Fibroblast of lung (primary cell): ENCODE results near the gene INPP5A. TPM values are rescaled to one million over a fixed set of nuclear protein-coding genes. Genes with fewer than 3 reads are reported as not detected.

Experiments used
- DNase-seq, 2 donors: peaks; one replicate each; pipeline versions ENCODE4 v3.0.0 to v3.0.0-alpha.2; 2010; ENCODE audit warnings: low read depth in 2 of 2
- H2AFZ ChIP-seq: 2 replicates; pipeline ENCODE4 v1.5.1; 2012; ENCODE audit warnings: low read length, control low read depth, inconsistent platforms
- H3K27ac ChIP-seq: 2 replicates; pipeline ENCODE4 v1.5.1; 2011; ENCODE audit warnings: low read length, control low read depth; ENCODE audit not compliant: insufficient read depth
- H3K27me3 ChIP-seq: 2 replicates; pipeline ENCODE4 v1.5.1; 2011; ENCODE audit warnings: mild to moderate bottlenecking, low read length; ENCODE audit not compliant: control insufficient read depth, insufficient read depth
- H3K36me3 ChIP-seq: 2 replicates; pipeline ENCODE4 v1.5.1; 2011; ENCODE audit warnings: low read length; ENCODE audit not compliant: control insufficient read depth, insufficient read depth
- H3K4me1 ChIP-seq: 2 replicates; pipeline ENCODE4 v1.5.1; 2011; ENCODE audit warnings: low read length; ENCODE audit not compliant: control insufficient read depth, insufficient read depth; ENCODE audit errors: extremely low read depth
- H3K4me2 ChIP-seq: 2 replicates; pipeline ENCODE4 v1.5.1; 2011; ENCODE audit warnings: low read length, control low read depth; ENCODE audit not compliant: insufficient read depth; ENCODE audit errors: extremely low read depth
- H3K4me3 ChIP-seq, 4 experiments: fragments of 200-600 bp in 1 of 4; sonication (generic) in 1 of 4; replicated peaks in 1 of 4; 2 replicates each; pipeline ENCODE4 v1.5.1; 2011 to 2016; ENCODE audit warnings: low read length in 4 of 4, low read depth in 3 of 4, mild to moderate bottlenecking in 3 of 4, control low read depth in 2 of 4, inconsistent platforms in 1 of 4, mixed read lengths in 1 of 4; ENCODE audit not compliant: insufficient read depth in 1 of 4; ENCODE audit errors: control extremely low read depth in 1 of 4
- H3K79me2 ChIP-seq: 2 replicates; pipeline ENCODE4 v1.5.1; 2012; ENCODE audit warnings: mild to moderate bottlenecking, low read length, inconsistent platforms; ENCODE audit not compliant: control insufficient read depth, insufficient read depth
- H3K9ac ChIP-seq: 2 replicates; pipeline ENCODE4 v1.5.1; 2011; ENCODE audit warnings: mild to moderate bottlenecking, low read length, control low read depth; ENCODE audit not compliant: insufficient read depth
- H3K9me3 ChIP-seq: 2 replicates; pipeline ENCODE4 v1.5.1; 2012; ENCODE audit warnings: low read depth, low read length; ENCODE audit not compliant: control insufficient read depth, insufficient read depth
- H4K20me1 ChIP-seq: 2 replicates; pipeline ENCODE4 v1.5.1; 2011; ENCODE audit warnings: low read length; ENCODE audit not compliant: control insufficient read depth, insufficient read depth; ENCODE audit errors: extremely low read depth
- EZH2 ChIP-seq: IDR thresholded peaks from 2 replicates; pipeline ENCODE4 v1.5.1; 2012; ENCODE audit warnings: low read length, control low read depth, mild to moderate bottlenecking; ENCODE audit errors: missing control alignments
- polyA plus RNA-seq, 2 donors: library from polyadenylated mRNA; depleted of rRNA in 1 of 2; stranded (reverse) in 1 of 2; unstranded in 1 of 2; fragments of >200 nt; gene quantifications; 2 replicates each; pipeline ENCODE4 v1.2.1, GENCODE V29; 2011 to 2012; ENCODE audit warnings: missing spikeins in 1 of 2
- total RNA-seq: library from RNA; depleted of rRNA; stranded (reverse); fragments of >200 nt; gene quantifications from 2 replicates; pipeline ENCODE4 v1.2.1, GENCODE V29; 2014
- TF ChIP-seq, protein P1 (sequence below), 2 donors: IDR thresholded peaks in 1 of 2; conservative IDR thresholded peaks in 1 of 2; 1 replicate in 1 of 2; 2 replicates in 1 of 2; pipeline ENCODE4 v1.5.1; 2011 to 2012; ENCODE audit warnings: low read length in 2 of 2, control low read depth in 1 of 2, inconsistent platforms in 1 of 2, low read depth in 1 of 2, mild to moderate bottlenecking in 1 of 2

INPP5A gene
- total and polyA plus RNA-seq, 2 donors (not counting 1 experiment from before 2014, with no cell fraction given), result 24.6 to 39.9 TPM

- Histone ChIP-seq H3K27ac (no peak overlapping the region), H3K79me2 (peaks cover 2% of the 10 kb centered on the region), H3K27me3 (no peaks in the 10 kb centered on the region), H3K4me1 (no peaks in the 10 kb centered on the region), H4K20me1 (no peaks in the 10 kb centered on the region), H2AFZ (no peak overlapping the region), H3K9me3 (no peaks in the 10 kb centered on the region), H3K36me3 (no peaks in the 10 kb centered on the region), H3K9ac (no peak overlapping the region), H3K4me2 (no peak overlapping the region), H3K4me3 (no peak overlapping the region)
- no peak for DNase-seq
- TF ChIP-seq, protein P1, sequence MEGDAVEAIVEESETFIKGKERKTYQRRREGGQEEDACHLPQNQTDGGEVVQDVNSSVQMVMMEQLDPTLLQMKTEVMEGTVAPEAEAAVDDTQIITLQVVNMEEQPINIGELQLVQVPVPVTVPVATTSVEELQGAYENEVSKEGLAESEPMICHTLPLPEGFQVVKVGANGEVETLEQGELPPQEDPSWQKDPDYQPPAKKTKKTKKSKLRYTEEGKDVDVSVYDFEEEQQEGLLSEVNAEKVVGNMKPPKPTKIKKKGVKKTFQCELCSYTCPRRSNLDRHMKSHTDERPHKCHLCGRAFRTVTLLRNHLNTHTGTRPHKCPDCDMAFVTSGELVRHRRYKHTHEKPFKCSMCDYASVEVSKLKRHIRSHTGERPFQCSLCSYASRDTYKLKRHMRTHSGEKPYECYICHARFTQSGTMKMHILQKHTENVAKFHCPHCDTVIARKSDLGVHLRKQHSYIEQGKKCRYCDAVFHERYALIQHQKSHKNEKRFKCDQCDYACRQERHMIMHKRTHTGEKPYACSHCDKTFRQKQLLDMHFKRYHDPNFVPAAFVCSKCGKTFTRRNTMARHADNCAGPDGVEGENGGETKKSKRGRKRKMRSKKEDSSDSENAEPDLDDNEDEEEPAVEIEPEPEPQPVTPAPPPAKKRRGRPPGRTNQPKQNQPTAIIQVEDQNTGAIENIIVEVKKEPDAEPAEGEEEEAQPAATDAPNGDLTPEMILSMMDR (conservative IDR thresholded peaks at IDR 0.05 in 1 of 2, IDR thresholded peaks at IDR 0.05 in 1 of 2; ENCODE audit: low read depth in 1 of 2, low read length in 2 of 2), result no peak
- no peak for TF ChIP-seq EZH2
Observed at GRCh38 chr10:132639470-132639869, 101.9 kb downstream of the INPP5A start.

- H3K4me1 ChIP-seq, result no peaks in the 10 kb centered on the region
- DNase-seq, result no peak
- no peak for TF ChIP-seq EZH2
- TF ChIP-seq, protein P1 (conservative IDR thresholded peaks at IDR 0.05 in 1 of 2, IDR thresholded peaks at IDR 0.05 in 1 of 2; ENCODE audit: low read depth in 1 of 2, low read length in 2 of 2), result no peak
- no peak overlapping the region for H3K27ac ChIP-seq
- no peaks in the 10 kb centered on the region for H3K36me3 ChIP-seq
- H4K20me1 ChIP-seq, result no peaks in the 10 kb centered on the region
- H3K4me3 ChIP-seq, result no peak overlapping the region
- no peak overlapping the region for H2AFZ ChIP-seq
- no peak overlapping the region for H3K4me2 ChIP-seq
- no peaks in the 10 kb centered on the region for H3K27me3 ChIP-seq
- H3K9ac ChIP-seq, result no peak overlapping the region
- H3K79me2 ChIP-seq, result peaks cover 2% of the 10 kb centered on the region
- H3K9me3 ChIP-seq, result no peaks in the 10 kb centered on the region
Observed at GRCh38 chr10:132640326-132641125, 102.9 kb downstream of the INPP5A start.

- Histone ChIP-seq H3K4me3 (no peak overlapping the region), H3K27ac (no peak overlapping the region), H3K9ac (no peak overlapping the region), H4K20me1 (no peaks in the 10 kb centered on the region), H3K36me3 (no peaks in the 10 kb centered on the region), H3K79me2 (no peaks in the 10 kb centered on the region), H2AFZ (no peak overlapping the region), H3K27me3 (no peaks in the 10 kb centered on the region), H3K9me3 (no peaks in the 10 kb centered on the region), H3K4me2 (no peak overlapping the region), H3K4me1 (no peaks in the 10 kb centered on the region)
- TF ChIP-seq EZH2, result no peak
- TF ChIP-seq, protein P1 (conservative IDR thresholded peaks at IDR 0.05 in 1 of 2, IDR thresholded peaks at IDR 0.05 in 1 of 2; ENCODE audit: low read depth in 1 of 2, low read length in 2 of 2), result no peak
- no peak for DNase-seq
Observed at GRCh38 chr10:132641401-132641800, 103.8 kb downstream of the INPP5A start.
